Measurements from ENCODE around the gene TGFBR3L. TPM values are rescaled to one million over a fixed set of nuclear protein-coding genes. Genes with fewer than 3 reads are reported as not detected.

Gene TGFBR3L
- polyA plus RNA-seq, 1 donor (not counting 4 experiments of a cell fraction or from before 2014, with no cell fraction given), result 0.28 TPM

DNA sequence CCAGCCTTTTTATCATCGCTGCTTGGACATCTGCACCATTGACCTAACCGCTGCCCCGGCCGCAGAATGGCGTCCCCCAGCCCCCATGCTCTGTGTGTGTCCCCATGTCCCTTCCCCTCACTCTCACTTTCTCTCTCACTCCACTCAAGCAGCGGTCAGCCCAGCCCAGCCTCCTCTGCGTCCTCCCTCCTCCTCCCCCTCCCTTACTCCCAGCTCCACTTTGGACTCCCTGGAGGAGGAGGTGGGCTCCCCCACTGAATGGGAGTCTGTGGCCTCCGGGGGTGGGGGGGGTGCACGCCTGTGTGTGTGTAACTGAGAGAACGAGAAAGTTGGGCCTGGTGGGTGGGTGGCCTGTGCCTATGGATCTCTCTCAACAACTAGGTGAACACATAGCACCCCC is 8.8 kb upstream of the TGFBR3L start:
- no peak overlapping the region for H3K4me2 ChIP-seq (ENCODE audit: control insufficient read depth, extremely low read depth, insufficient read depth, low read depth, low read length)
- no peak overlapping the region for H2AFZ ChIP-seq (ENCODE audit: control insufficient read depth, low read length)
- no peak overlapping the region for H3K9ac ChIP-seq (ENCODE audit: control insufficient read depth, extremely low read depth, insufficient read depth, low read length)
- no peak overlapping the region for H3K4me3 ChIP-seq (ENCODE audit: control insufficient read depth in 2 of 3, extremely low read depth in 1 of 3, insufficient read depth in 2 of 3, low read depth in 1 of 3, low read length in 3 of 3)
- FAIRE-seq (no peak), DNase-seq (ENCODE audit: low read depth, low spot score) (no peak)
- H3K4me1 ChIP-seq (ENCODE audit: control insufficient read depth, extremely low read depth, insufficient read depth, low read length), result peaks cover 41% of the 10 kb centered on the region
- H3K27ac ChIP-seq (ENCODE audit: control insufficient read depth, insufficient read depth, low read length), result no peak overlapping the region
- TF ChIP-seq EZH2 (IDR thresholded peaks at IDR 0.05; ENCODE audit: low read length), result no peak
- TF ChIP-seq, protein P1, sequence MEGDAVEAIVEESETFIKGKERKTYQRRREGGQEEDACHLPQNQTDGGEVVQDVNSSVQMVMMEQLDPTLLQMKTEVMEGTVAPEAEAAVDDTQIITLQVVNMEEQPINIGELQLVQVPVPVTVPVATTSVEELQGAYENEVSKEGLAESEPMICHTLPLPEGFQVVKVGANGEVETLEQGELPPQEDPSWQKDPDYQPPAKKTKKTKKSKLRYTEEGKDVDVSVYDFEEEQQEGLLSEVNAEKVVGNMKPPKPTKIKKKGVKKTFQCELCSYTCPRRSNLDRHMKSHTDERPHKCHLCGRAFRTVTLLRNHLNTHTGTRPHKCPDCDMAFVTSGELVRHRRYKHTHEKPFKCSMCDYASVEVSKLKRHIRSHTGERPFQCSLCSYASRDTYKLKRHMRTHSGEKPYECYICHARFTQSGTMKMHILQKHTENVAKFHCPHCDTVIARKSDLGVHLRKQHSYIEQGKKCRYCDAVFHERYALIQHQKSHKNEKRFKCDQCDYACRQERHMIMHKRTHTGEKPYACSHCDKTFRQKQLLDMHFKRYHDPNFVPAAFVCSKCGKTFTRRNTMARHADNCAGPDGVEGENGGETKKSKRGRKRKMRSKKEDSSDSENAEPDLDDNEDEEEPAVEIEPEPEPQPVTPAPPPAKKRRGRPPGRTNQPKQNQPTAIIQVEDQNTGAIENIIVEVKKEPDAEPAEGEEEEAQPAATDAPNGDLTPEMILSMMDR (optimal IDR thresholded peaks at IDR 0.05 in 1 of 3, IDR thresholded peaks at IDR 0.05 in 1 of 3, conservative IDR thresholded peaks at IDR 0.05 in 1 of 3; ENCODE audit: extremely low read depth in 1 of 3, insufficient read depth in 2 of 3, low read length in 3 of 3), result no peak
- peaks cover 4 to 6% of the 10 kb centered on the region in 2 experiments for H3K36me3 ChIP-seq (ENCODE audit: control insufficient read depth in 2 of 2, extremely low read depth in 1 of 2, insufficient read depth in 2 of 2, low read length in 2 of 2)
- H4K20me1 ChIP-seq (ENCODE audit: control insufficient read depth, extremely low read depth, insufficient read depth, low read length), result peaks cover 5% of the 10 kb centered on the region
- H3K79me2 ChIP-seq (ENCODE audit: control insufficient read depth, insufficient read depth, low read length), result peaks cover 45% of the 10 kb centered on the region
- dilution Hi-C loops (cut with MboI; ENCODE audit: extremely low pct_ligation_motif_present, low sequenced_read_pairs), result no loop called here
- peaks cover 3% of the 10 kb centered on the region for H3K9me1 ChIP-seq (ENCODE audit: control insufficient read depth, extremely low read depth, insufficient read depth, low read length)
- no peaks in the 10 kb centered on the region for H3K27me3 ChIP-seq (ENCODE audit: control insufficient read depth, extremely low read depth, insufficient read depth, low read length)
- no peaks in the 10 kb centered on the region for H3K9me3 ChIP-seq (ENCODE audit: control insufficient read depth, low read depth, low read length)

DNA sequence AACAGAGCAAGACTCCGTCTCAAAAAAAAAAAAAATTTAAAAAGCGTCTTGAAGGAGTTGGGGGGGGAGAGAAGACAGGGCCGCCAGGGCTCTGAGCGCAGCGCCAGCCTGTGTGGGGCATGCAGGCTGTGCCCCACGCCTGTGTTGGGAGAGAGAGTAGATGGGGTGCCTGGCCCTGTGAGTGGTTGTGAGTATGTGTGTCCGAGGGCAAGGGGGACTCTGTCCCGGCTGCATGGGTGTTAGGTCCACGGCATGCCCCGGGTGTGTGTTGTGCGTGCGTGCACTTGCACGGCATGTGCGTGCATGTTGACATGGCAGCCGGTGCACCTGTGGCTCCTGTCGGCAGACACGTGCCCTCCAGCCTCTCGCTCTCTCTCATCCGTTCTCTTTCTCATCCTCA is 7.5 kb upstream of the TGFBR3L start:
- FAIRE-seq, result no peak
- H3K27ac ChIP-seq (ENCODE audit: control insufficient read depth, insufficient read depth, low read length), result no peak overlapping the region
- H3K4me3 ChIP-seq (ENCODE audit: control insufficient read depth in 2 of 3, extremely low read depth in 1 of 3, insufficient read depth in 2 of 3, low read depth in 1 of 3, low read length in 3 of 3), result no peak overlapping the region
- H3K27me3 ChIP-seq (ENCODE audit: control insufficient read depth, extremely low read depth, insufficient read depth, low read length), result no peaks in the 10 kb centered on the region
- H2AFZ ChIP-seq (ENCODE audit: control insufficient read depth, low read length), result no peak overlapping the region
- no peak for TF ChIP-seq EZH2 (IDR thresholded peaks at IDR 0.05; ENCODE audit: low read length)
- TF ChIP-seq, protein P1 (optimal IDR thresholded peaks at IDR 0.05 in 1 of 3, IDR thresholded peaks at IDR 0.05 in 1 of 3, conservative IDR thresholded peaks at IDR 0.05 in 1 of 3; ENCODE audit: extremely low read depth in 1 of 3, insufficient read depth in 2 of 3, low read length in 3 of 3), result no peak
- H3K79me2 ChIP-seq (ENCODE audit: control insufficient read depth, insufficient read depth, low read length), result peaks cover 45% of the 10 kb centered on the region
- peak overlapping the region; percentile 32 for H3K4me2 ChIP-seq (ENCODE audit: control insufficient read depth, extremely low read depth, insufficient read depth, low read depth, low read length)
- dilution Hi-C loops (cut with MboI; ENCODE audit: extremely low pct_ligation_motif_present, low sequenced_read_pairs), result no loop called here
- no peaks in the 10 kb centered on the region for H3K9me3 ChIP-seq (ENCODE audit: control insufficient read depth, low read depth, low read length)
- DNase-seq (ENCODE audit: low read depth, low spot score), result no peak
- H3K4me1 ChIP-seq (ENCODE audit: control insufficient read depth, extremely low read depth, insufficient read depth, low read length), result peaks cover 31% of the 10 kb centered on the region
- H3K36me3 ChIP-seq (ENCODE audit: control insufficient read depth in 2 of 2, extremely low read depth in 1 of 2, insufficient read depth in 2 of 2, low read length in 2 of 2), result peaks cover 4 to 7% of the 10 kb centered on the region in 2 experiments
- H4K20me1 ChIP-seq (ENCODE audit: control insufficient read depth, extremely low read depth, insufficient read depth, low read length), result peaks cover 5% of the 10 kb centered on the region
- peaks cover 3% of the 10 kb centered on the region for H3K9me1 ChIP-seq (ENCODE audit: control insufficient read depth, extremely low read depth, insufficient read depth, low read length)
- peak overlapping the region; percentile 22 for H3K9ac ChIP-seq (ENCODE audit: control insufficient read depth, extremely low read depth, insufficient read depth, low read length)

Measured in keratinocyte (primary cell).